ENCODE measurements around the gene CYB5D1.

Gene CYB5D1

GRCh38 chr17:7814969-7815368 is 42.8 kb upstream of the CYB5D1 start:
- H4K8ac ChIP-seq (ENCODE audit: low read depth, low read length), result no peak overlapping the region
- no peak overlapping the region for H2BK5ac ChIP-seq (ENCODE audit: low read length)
- peaks cover 0 to 34% (median 2%) of the 10 kb centered on the region in 3 experiments for H3K27me3 ChIP-seq (ENCODE audit: control insufficient read depth in 3 of 3, insufficient read depth in 3 of 3, low read depth in 1 of 3, low read length in 3 of 3)
- DNase-seq (ENCODE audit: low spot score), result no peak
- no peak overlapping the region for H2BK15ac ChIP-seq (ENCODE audit: low read length)
- no peaks in the 10 kb centered on the region for H3K36me3 ChIP-seq (replicated peaks in 1 of 2; ENCODE audit: control insufficient read depth in 2 of 2, insufficient read depth in 2 of 2, low read length in 2 of 2)
- no peak overlapping the region for H4K91ac ChIP-seq (ENCODE audit: low read depth, low read length, poor library complexity)
- no peak overlapping the region for H3K23ac ChIP-seq (ENCODE audit: low read depth, low read length, poor library complexity)
- H3K9ac ChIP-seq (ENCODE audit: low read depth, low read length, poor library complexity), result no peak overlapping the region
- no peaks in the 10 kb centered on the region for H3K79me1 ChIP-seq (ENCODE audit: low read depth, low read length)
- H3K14ac ChIP-seq (ENCODE audit: low read length), result no peak overlapping the region
- no CpG with 5 or more reads among the region's 5 CpGs for whole genome bisulfite sequencing, 2 donors (ENCODE audit: extremely low coverage in 2 of 2, insufficient read length in 2 of 2, insufficient replicate concordance in 1 of 2)
- no peak overlapping the region for H3K4me2 ChIP-seq (ENCODE audit: insufficient read depth, low read length, poor library complexity, severe bottlenecking)
- H2AFZ ChIP-seq (ENCODE audit: low read length), result no peak overlapping the region
- no peaks in the 10 kb centered on the region for H3K4me1 ChIP-seq (ENCODE audit: control insufficient read depth in 2 of 2, insufficient read depth in 1 of 2, low read depth in 1 of 2, low read length in 2 of 2)
- H3K27ac ChIP-seq (replicated peaks; ENCODE audit: low read length), result no peak overlapping the region
- no peak overlapping the region for H2AK5ac ChIP-seq (ENCODE audit: low read depth, low read length)
- H2BK120ac ChIP-seq (ENCODE audit: low read depth, low read length), result no peak overlapping the region
- H2BK12ac ChIP-seq (ENCODE audit: low read length), result no peak overlapping the region
- no peaks in the 10 kb centered on the region for H3K9me3 ChIP-seq (replicated peaks in 1 of 2; ENCODE audit: control insufficient read depth in 2 of 2, insufficient read depth in 1 of 2, low read depth in 1 of 2, low read length in 2 of 2)
- no peak overlapping the region for H3K18ac ChIP-seq (ENCODE audit: low read length)
- no peak overlapping the region for H3K4me3 ChIP-seq (ENCODE audit: low read length in 2 of 2)
- H3K4ac ChIP-seq (ENCODE audit: low read length), result no peak overlapping the region

GRCh38 chr17:7816926-7817642 is 40.7 kb upstream of the CYB5D1 start:
- Histone ChIP-seq H4K91ac (ENCODE audit: low read depth, low read length, poor library complexity) (no peak overlapping the region), H3K18ac (ENCODE audit: low read length) (no peak overlapping the region), H3K23ac (ENCODE audit: low read depth, low read length, poor library complexity) (no peak overlapping the region), H3K4ac (ENCODE audit: low read length) (no peak overlapping the region), H3K27me3 (ENCODE audit: control insufficient read depth in 3 of 3, insufficient read depth in 3 of 3, low read depth in 1 of 3, low read length in 3 of 3) (peaks cover 0 to 47% (median 4%) of the 10 kb centered on the region in 3 experiments), H2BK15ac (ENCODE audit: low read length) (no peak overlapping the region), H2BK5ac (ENCODE audit: low read length) (no peak overlapping the region), H3K14ac (ENCODE audit: low read length) (no peak overlapping the region), H2AFZ (ENCODE audit: low read length) (no peak overlapping the region), H2BK120ac (ENCODE audit: low read depth, low read length) (no peak overlapping the region), H3K4me2 (ENCODE audit: insufficient read depth, low read length, poor library complexity, severe bottlenecking) (no peak overlapping the region), H3K9me3 (replicated peaks in 1 of 2; ENCODE audit: control insufficient read depth in 2 of 2, insufficient read depth in 1 of 2, low read depth in 1 of 2, low read length in 2 of 2) (no peaks in the 10 kb centered on the region), H3K9ac (ENCODE audit: low read depth, low read length, poor library complexity) (peak overlapping the region; percentile 70), H3K4me3 (ENCODE audit: low read length in 2 of 2) (no peak overlapping the region), H2BK12ac (ENCODE audit: low read length) (no peak overlapping the region), H3K36me3 (replicated peaks in 1 of 2; ENCODE audit: control insufficient read depth in 2 of 2, insufficient read depth in 2 of 2, low read length in 2 of 2) (no peaks in the 10 kb centered on the region), H3K4me1 (ENCODE audit: control insufficient read depth in 2 of 2, insufficient read depth in 1 of 2, low read depth in 1 of 2, low read length in 2 of 2) (no peaks in the 10 kb centered on the region), H3K27ac (replicated peaks; ENCODE audit: low read length) (no peak overlapping the region), H2AK5ac (ENCODE audit: low read depth, low read length) (no peak overlapping the region), H3K79me1 (ENCODE audit: low read depth, low read length) (no peaks in the 10 kb centered on the region), H4K8ac (ENCODE audit: low read depth, low read length) (no peak overlapping the region)
- no CpG with 5 or more reads among the region's 10 CpGs for WGBS, 2 donors (ENCODE audit: extremely low coverage in 2 of 2, insufficient read length in 2 of 2, insufficient replicate concordance in 1 of 2)
- no peak for DNase-seq (ENCODE audit: low spot score)

GRCh38 chr17:7817643-7817964 is 40.2 kb upstream of the CYB5D1 start:
- Histone ChIP-seq H3K14ac (ENCODE audit: low read length) (no peak overlapping the region), H2BK120ac (ENCODE audit: low read depth, low read length) (no peak overlapping the region), H2BK12ac (ENCODE audit: low read length) (no peak overlapping the region), H4K91ac (ENCODE audit: low read depth, low read length, poor library complexity) (no peak overlapping the region), H3K23ac (ENCODE audit: low read depth, low read length, poor library complexity) (no peak overlapping the region), H3K79me1 (ENCODE audit: low read depth, low read length) (no peaks in the 10 kb centered on the region), H4K8ac (ENCODE audit: low read depth, low read length) (no peak overlapping the region), H3K36me3 (replicated peaks in 1 of 2; ENCODE audit: control insufficient read depth in 2 of 2, insufficient read depth in 2 of 2, low read length in 2 of 2) (no peaks in the 10 kb centered on the region), H3K18ac (ENCODE audit: low read length) (no peak overlapping the region), H3K4ac (ENCODE audit: low read length) (no peak overlapping the region), H2AK5ac (ENCODE audit: low read depth, low read length) (no peak overlapping the region), H3K4me3 (ENCODE audit: low read length in 2 of 2) (no peak overlapping the region), H3K27ac (replicated peaks; ENCODE audit: low read length) (no peak overlapping the region), H3K27me3 (ENCODE audit: control insufficient read depth in 3 of 3, insufficient read depth in 3 of 3, low read depth in 1 of 3, low read length in 3 of 3) (peaks cover 0 to 47% (median 4%) of the 10 kb centered on the region in 3 experiments), H2BK15ac (ENCODE audit: low read length) (no peak overlapping the region), H3K4me2 (ENCODE audit: insufficient read depth, low read length, poor library complexity, severe bottlenecking) (no peak overlapping the region), H3K9me3 (replicated peaks in 1 of 2; ENCODE audit: control insufficient read depth in 2 of 2, insufficient read depth in 1 of 2, low read depth in 1 of 2, low read length in 2 of 2) (no peaks in the 10 kb centered on the region), H2AFZ (ENCODE audit: low read length) (no peak overlapping the region), H3K9ac (ENCODE audit: low read depth, low read length, poor library complexity) (peak overlapping the region; percentile 70), H2BK5ac (ENCODE audit: low read length) (no peak overlapping the region), H3K4me1 (ENCODE audit: control insufficient read depth in 2 of 2, insufficient read depth in 1 of 2, low read depth in 1 of 2, low read length in 2 of 2) (no peaks in the 10 kb centered on the region)
- no peak for DNase-seq (ENCODE audit: low spot score)
- no CpG with 5 or more reads among the region's 9 CpGs for WGBS, 2 donors (ENCODE audit: extremely low coverage in 2 of 2, insufficient read length in 2 of 2, insufficient replicate concordance in 1 of 2)

- Histone ChIP-seq H3K23ac (ENCODE audit: low read depth, low read length, poor library complexity) (peak overlapping the region; percentile 34), H3K36me3 (replicated peaks in 1 of 2; ENCODE audit: control insufficient read depth in 2 of 2, insufficient read depth in 2 of 2, low read length in 2 of 2) (no peaks in the 10 kb centered on the region), H3K79me1 (ENCODE audit: low read depth, low read length) (no peaks in the 10 kb centered on the region), H3K4ac (ENCODE audit: low read length) (no peak overlapping the region), H4K91ac (ENCODE audit: low read depth, low read length, poor library complexity) (no peak overlapping the region), H3K4me3 (ENCODE audit: low read length in 2 of 2) (no peak overlapping the region), H3K18ac (ENCODE audit: low read length) (no peak overlapping the region), H3K9ac (ENCODE audit: low read depth, low read length, poor library complexity) (no peak overlapping the region), H3K9me3 (replicated peaks in 1 of 2; ENCODE audit: control insufficient read depth in 2 of 2, insufficient read depth in 1 of 2, low read depth in 1 of 2, low read length in 2 of 2) (no peaks in the 10 kb centered on the region), H2AK5ac (ENCODE audit: low read depth, low read length) (no peak overlapping the region), H2BK15ac (ENCODE audit: low read length) (no peak overlapping the region), H2BK12ac (ENCODE audit: low read length) (no peak overlapping the region), H3K27me3 (ENCODE audit: control insufficient read depth in 3 of 3, insufficient read depth in 3 of 3, low read depth in 1 of 3, low read length in 3 of 3) (peaks cover 0 to 47% (median 4%) of the 10 kb centered on the region in 3 experiments), H2BK5ac (ENCODE audit: low read length) (no peak overlapping the region), H3K4me1 (ENCODE audit: control insufficient read depth in 2 of 2, insufficient read depth in 1 of 2, low read depth in 1 of 2, low read length in 2 of 2) (no peaks in the 10 kb centered on the region), H3K4me2 (ENCODE audit: insufficient read depth, low read length, poor library complexity, severe bottlenecking) (no peak overlapping the region), H2BK120ac (ENCODE audit: low read depth, low read length) (no peak overlapping the region), H4K8ac (ENCODE audit: low read depth, low read length) (no peak overlapping the region), H2AFZ (ENCODE audit: low read length) (no peak overlapping the region), H3K14ac (ENCODE audit: low read length) (peak overlapping the region; percentile 26), H3K27ac (replicated peaks; ENCODE audit: low read length) (no peak overlapping the region)
- DNase-seq (ENCODE audit: low spot score), result no peak
- WGBS, 2 donors (ENCODE audit: extremely low coverage in 2 of 2, insufficient read length in 2 of 2, insufficient replicate concordance in 1 of 2), result no CpG with 5 or more reads among the region's 10 CpGs
Observed at GRCh38 chr17:7818026-7818425, 39.8 kb upstream of the CYB5D1 start.

Data from neuronal stem cell (in vitro differentiated cells).